ENCODE results near the gene SUFU.

DNA sequence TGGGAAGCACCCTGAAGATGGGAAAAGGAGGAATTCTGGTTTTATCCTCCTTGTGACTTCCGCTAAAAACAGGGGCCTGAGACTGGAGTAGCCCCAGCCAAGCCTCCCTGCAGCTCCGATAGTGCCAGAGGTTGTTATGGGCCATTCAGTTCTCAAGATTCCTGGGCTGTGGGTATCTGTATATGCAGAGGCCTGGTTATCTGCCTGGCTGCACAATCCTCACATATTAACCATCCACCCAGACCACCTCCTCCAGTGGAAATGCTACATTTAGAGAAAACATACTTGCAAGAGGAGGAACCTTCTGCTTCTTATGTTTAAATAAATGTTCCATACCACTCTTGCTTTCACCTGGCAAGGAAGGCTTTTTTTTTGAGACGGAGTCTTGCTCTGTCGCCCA is 175.8 kb downstream of the SUFU start:
- TF ChIP-seq, protein P1, sequence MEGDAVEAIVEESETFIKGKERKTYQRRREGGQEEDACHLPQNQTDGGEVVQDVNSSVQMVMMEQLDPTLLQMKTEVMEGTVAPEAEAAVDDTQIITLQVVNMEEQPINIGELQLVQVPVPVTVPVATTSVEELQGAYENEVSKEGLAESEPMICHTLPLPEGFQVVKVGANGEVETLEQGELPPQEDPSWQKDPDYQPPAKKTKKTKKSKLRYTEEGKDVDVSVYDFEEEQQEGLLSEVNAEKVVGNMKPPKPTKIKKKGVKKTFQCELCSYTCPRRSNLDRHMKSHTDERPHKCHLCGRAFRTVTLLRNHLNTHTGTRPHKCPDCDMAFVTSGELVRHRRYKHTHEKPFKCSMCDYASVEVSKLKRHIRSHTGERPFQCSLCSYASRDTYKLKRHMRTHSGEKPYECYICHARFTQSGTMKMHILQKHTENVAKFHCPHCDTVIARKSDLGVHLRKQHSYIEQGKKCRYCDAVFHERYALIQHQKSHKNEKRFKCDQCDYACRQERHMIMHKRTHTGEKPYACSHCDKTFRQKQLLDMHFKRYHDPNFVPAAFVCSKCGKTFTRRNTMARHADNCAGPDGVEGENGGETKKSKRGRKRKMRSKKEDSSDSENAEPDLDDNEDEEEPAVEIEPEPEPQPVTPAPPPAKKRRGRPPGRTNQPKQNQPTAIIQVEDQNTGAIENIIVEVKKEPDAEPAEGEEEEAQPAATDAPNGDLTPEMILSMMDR (conservative IDR thresholded peaks at IDR 0.05; ENCODE audit: low read depth, low read length), result no peak
- TF ChIP-seq EZH2 (IDR thresholded peaks at IDR 0.05; ENCODE audit: low read length, unreplicated experiment), result no peak
- no peak for TF ChIP-seq EZH2phosphoT487 (IDR thresholded peaks at IDR 0.05; ENCODE audit: borderline replicate concordance, low read length)
